Measurements from ENCODE around the gene SHROOM1.

SHROOM1 gene

DNA sequence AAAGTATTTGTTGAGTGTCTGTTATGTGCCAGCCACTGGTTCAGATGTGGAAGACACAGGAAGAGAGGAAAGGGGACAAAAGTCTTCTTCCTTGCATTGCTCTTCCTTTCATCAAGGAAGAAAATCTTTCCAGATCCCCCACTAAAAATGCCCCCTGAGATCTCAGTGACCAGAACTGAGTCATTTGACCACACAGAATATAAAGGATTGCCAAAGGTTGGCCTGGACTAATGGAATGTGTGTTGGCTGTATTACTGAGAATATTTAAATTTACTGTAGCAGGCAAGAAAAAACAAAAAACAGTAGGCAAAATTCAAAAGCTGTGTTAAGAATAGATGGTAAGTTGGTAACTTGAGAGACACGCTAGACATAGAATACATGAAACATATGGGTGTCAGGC lies 43.4 kb downstream of the SHROOM1 start:
- Histone ChIP-seq H3K36me3 (ENCODE audit: control insufficient read depth, insufficient read depth, low read length) (no peaks in the 10 kb centered on the region), H3K27ac (ENCODE audit: low read depth, low read length) (no peak overlapping the region), H3K4me1 (ENCODE audit: control insufficient read depth, insufficient read depth, low read length) (peaks cover 6% of the 10 kb centered on the region; the same call in 1 of the 2 replicates), H3K9me3 (ENCODE audit: control insufficient read depth, insufficient read depth, low read length) (no peaks in the 10 kb centered on the region), H3K9ac (ENCODE audit: low read depth, low read length) (no peak overlapping the region), H3K27me3 (ENCODE audit: control insufficient read depth, insufficient read depth, low read length) (no peaks in the 10 kb centered on the region; the same call in 1 of the 2 replicates), H3K4me3 (ENCODE audit: low read depth, low read length) (no peak overlapping the region)

DNA sequence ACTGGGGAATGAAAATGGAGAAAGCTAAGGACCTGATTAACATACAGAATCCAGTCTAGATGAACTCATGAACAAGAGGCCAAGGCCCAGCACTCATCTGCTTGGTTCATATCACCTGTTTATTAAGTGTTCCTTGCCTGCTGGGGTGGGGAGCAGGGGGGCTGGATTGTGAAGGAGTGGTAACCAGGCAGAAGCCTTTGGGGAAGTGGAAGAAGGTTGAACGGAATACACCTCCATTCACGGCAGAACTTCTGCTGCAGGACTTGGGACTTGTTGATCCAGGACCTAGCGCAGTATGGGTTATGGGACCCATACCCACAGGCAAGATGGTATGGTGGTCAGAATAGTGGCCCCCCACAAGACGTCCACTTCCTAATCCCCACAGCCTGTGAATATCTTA lies 44.6 kb downstream of the SHROOM1 start:
- peaks cover 3% of the 10 kb centered on the region; the same call in 1 of the 2 replicates for H3K27me3 ChIP-seq (ENCODE audit: control insufficient read depth, insufficient read depth, low read length)
- H3K9ac ChIP-seq (ENCODE audit: low read depth, low read length) = no peak overlapping the region
- H3K27ac ChIP-seq (ENCODE audit: low read depth, low read length) = no peak overlapping the region
- peaks cover 6% of the 10 kb centered on the region; the same call in 1 of the 2 replicates for H3K4me1 ChIP-seq (ENCODE audit: control insufficient read depth, insufficient read depth, low read length)
- H3K4me3 ChIP-seq (ENCODE audit: low read depth, low read length) = no peak overlapping the region
- H3K9me3 ChIP-seq (ENCODE audit: control insufficient read depth, insufficient read depth, low read length) = no peaks in the 10 kb centered on the region
- no peaks in the 10 kb centered on the region for H3K36me3 ChIP-seq (ENCODE audit: control insufficient read depth, insufficient read depth, low read length)

DNA sequence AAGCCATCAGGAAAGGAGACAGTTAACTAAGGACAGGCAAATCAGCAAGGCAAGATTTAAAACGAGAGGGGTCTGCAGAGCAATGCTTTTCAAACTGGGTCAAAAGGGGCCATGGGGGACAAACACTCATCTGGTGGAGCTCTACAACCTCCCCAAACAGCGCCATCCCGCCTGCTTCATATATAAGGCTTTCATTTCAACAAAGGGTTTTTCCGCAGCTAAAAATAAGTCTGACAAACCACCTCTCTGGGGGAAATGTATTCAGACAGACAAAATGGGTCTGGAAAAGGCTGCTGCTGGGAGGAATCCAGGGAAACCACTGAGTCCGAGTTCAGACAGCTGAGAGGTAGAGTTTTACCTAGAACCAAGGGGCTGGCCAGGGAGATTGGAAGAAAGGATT lies 45.1 kb downstream of the SHROOM1 start:
- Histone ChIP-seq H3K4me3 (ENCODE audit: low read depth, low read length) (no peak overlapping the region), H3K36me3 (ENCODE audit: control insufficient read depth, insufficient read depth, low read length) (no peaks in the 10 kb centered on the region), H3K27me3 (ENCODE audit: control insufficient read depth, insufficient read depth, low read length) (peaks cover 5% of the 10 kb centered on the region; the same call in 1 of the 2 replicates), H3K4me1 (ENCODE audit: control insufficient read depth, insufficient read depth, low read length) (peaks cover 6% of the 10 kb centered on the region; the same call in 1 of the 2 replicates), H3K9me3 (ENCODE audit: control insufficient read depth, insufficient read depth, low read length) (no peaks in the 10 kb centered on the region), H3K27ac (ENCODE audit: low read depth, low read length) (no peak overlapping the region), H3K9ac (ENCODE audit: low read depth, low read length) (no peak overlapping the region)

DNA sequence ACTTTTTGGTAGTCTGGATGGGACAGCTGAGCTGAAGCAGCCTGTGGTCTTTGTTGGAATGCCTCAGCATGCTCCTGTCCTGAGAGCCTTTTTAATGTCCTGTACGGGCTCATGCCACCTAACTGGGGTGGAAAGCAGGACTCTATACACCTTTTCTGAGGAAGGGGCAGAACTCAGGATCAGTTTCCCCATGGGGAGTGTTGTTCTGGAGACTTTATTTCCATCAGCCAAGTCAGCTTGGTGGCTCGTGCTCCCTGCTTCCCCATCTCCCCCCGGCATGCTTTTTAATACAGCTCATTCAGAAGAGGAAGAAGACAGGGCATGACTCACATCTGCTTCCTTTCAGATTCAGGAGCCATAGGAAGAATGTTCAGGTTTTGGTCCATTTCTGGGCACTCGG lies 48.3 kb downstream of the SHROOM1 start:
- Histone ChIP-seq H3K9me3 (ENCODE audit: control insufficient read depth, insufficient read depth, low read length) (no peaks in the 10 kb centered on the region), H3K4me3 (ENCODE audit: low read depth, low read length) (no peak overlapping the region), H3K27ac (ENCODE audit: low read depth, low read length) (no peak overlapping the region), H3K27me3 (ENCODE audit: control insufficient read depth, insufficient read depth, low read length) (peaks cover 34% of the 10 kb centered on the region), H3K36me3 (ENCODE audit: control insufficient read depth, insufficient read depth, low read length) (no peaks in the 10 kb centered on the region), H3K9ac (ENCODE audit: low read depth, low read length) (no peak overlapping the region), H3K4me1 (ENCODE audit: control insufficient read depth, insufficient read depth, low read length) (peaks cover 7% of the 10 kb centered on the region; the same call in 1 of the 2 replicates)

DNA sequence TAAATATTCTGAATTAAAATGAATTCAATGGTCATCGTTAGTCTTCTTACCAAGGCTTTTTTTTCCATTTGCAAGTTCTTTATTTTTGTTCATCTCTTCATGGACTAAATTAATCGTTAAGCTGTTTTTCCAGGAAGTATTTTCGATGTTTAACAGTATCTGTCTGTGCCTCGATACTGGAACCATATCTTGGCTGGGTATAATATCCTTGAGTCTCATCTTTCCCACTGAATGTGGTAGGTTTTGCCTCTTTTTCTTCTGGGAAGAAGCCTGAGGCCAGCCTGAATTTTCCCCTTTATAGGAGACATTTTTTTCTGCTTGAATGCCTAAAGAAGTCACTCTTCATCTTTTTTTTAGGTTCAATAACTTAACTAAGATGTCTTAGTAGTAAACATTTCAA lies 49.4 kb downstream of the SHROOM1 start:
- no peak overlapping the region for H3K9ac ChIP-seq (ENCODE audit: low read depth, low read length)
- no peak overlapping the region for H3K4me3 ChIP-seq (ENCODE audit: low read depth, low read length)
- no peaks in the 10 kb centered on the region for H3K36me3 ChIP-seq (ENCODE audit: control insufficient read depth, insufficient read depth, low read length)
- no peak overlapping the region for H3K27ac ChIP-seq (ENCODE audit: low read depth, low read length)
- H3K4me1 ChIP-seq (ENCODE audit: control insufficient read depth, insufficient read depth, low read length) = peaks cover 10% of the 10 kb centered on the region; the same call in 1 of the 2 replicates
- peaks cover 42% of the 10 kb centered on the region for H3K27me3 ChIP-seq (ENCODE audit: control insufficient read depth, insufficient read depth, low read length)
- H3K9me3 ChIP-seq (ENCODE audit: control insufficient read depth, insufficient read depth, low read length) = no peaks in the 10 kb centered on the region

DNA sequence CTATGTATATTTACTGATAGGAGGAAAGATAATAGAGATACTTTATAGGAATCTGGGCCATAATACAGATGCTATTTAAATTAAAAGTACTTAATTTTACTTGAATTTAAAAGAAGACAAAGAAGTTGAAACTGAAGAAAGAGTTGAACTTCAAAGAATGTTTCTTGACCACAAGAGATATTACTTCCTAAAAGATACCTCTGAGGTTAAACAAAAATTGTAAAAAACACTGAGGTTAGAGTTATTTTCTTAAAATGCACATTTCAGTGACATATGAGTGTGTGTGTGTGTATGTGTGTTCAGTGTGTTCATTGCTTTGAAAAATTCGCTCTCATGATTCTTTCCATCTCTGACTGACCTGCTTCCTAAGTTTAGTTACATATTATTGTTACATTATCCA lies 49.9 kb downstream of the SHROOM1 start:
- Histone ChIP-seq H3K9me3 (ENCODE audit: control insufficient read depth, insufficient read depth, low read length) (no peaks in the 10 kb centered on the region), H3K4me3 (ENCODE audit: low read depth, low read length) (no peak overlapping the region), H3K4me1 (ENCODE audit: control insufficient read depth, insufficient read depth, low read length) (peaks cover 13% of the 10 kb centered on the region; the same call in 1 of the 2 replicates), H3K27me3 (ENCODE audit: control insufficient read depth, insufficient read depth, low read length) (peaks cover 47% of the 10 kb centered on the region), H3K27ac (ENCODE audit: low read depth, low read length) (no peak overlapping the region), H3K36me3 (ENCODE audit: control insufficient read depth, insufficient read depth, low read length) (no peaks in the 10 kb centered on the region), H3K9ac (ENCODE audit: low read depth, low read length) (no peak overlapping the region)

DNA sequence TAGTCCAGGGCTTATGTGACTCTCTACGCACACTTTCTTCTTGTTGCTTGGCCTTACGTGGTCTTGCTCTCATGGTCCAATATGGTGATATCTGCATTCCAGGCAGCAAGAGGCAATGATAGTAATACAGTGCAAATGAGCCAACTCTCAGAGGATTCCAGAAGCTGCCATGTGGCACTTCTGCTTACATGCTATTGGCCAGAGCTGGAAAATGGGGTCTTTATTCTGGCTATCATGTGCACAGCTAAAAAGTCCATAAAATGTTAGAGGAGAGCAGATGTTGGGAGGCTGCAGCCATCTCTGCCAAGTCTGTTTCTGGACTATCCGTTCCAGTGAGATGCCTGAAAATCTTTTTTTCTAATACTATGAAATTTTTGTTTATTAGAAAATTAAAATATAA lies 50.5 kb downstream of the SHROOM1 start:
- Histone ChIP-seq H3K36me3 (ENCODE audit: control insufficient read depth, insufficient read depth, low read length) (no peaks in the 10 kb centered on the region), H3K9ac (ENCODE audit: low read depth, low read length) (no peak overlapping the region), H3K4me3 (ENCODE audit: low read depth, low read length) (no peak overlapping the region), H3K4me1 (ENCODE audit: control insufficient read depth, insufficient read depth, low read length) (peaks cover 13% of the 10 kb centered on the region; the same call in 1 of the 2 replicates), H3K27ac (ENCODE audit: low read depth, low read length) (no peak overlapping the region), H3K27me3 (ENCODE audit: control insufficient read depth, insufficient read depth, low read length) (peaks cover 53% of the 10 kb centered on the region), H3K9me3 (ENCODE audit: control insufficient read depth, insufficient read depth, low read length) (no peaks in the 10 kb centered on the region)

DNA sequence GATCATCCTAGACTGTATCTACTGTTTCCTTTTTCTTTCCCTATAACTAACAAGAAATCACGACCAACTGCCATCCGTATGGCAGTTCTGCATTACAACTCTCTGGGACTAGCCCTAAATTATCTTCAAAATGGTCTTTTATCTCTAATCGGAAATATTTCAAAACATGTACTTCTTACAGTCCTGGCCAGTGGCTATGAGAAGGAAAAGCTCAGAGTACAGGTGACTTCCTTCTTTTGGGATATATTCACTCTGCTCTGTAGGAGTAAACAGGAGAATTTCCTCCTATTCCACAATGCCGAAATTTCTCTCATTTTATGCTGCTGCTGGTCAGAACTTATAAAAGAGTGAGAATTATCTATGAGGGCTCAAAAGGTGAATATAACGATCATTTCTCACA lies 51.6 kb downstream of the SHROOM1 start:
- H3K36me3 ChIP-seq (ENCODE audit: control insufficient read depth, insufficient read depth, low read length) = no peaks in the 10 kb centered on the region
- peaks cover 54% of the 10 kb centered on the region for H3K27me3 ChIP-seq (ENCODE audit: control insufficient read depth, insufficient read depth, low read length)
- peaks cover 13% of the 10 kb centered on the region; the same call in 1 of the 2 replicates for H3K4me1 ChIP-seq (ENCODE audit: control insufficient read depth, insufficient read depth, low read length)
- H3K9ac ChIP-seq (ENCODE audit: low read depth, low read length) = no peak overlapping the region
- H3K9me3 ChIP-seq (ENCODE audit: control insufficient read depth, insufficient read depth, low read length) = no peaks in the 10 kb centered on the region
- no peak overlapping the region for H3K4me3 ChIP-seq (ENCODE audit: low read depth, low read length)
- H3K27ac ChIP-seq (ENCODE audit: low read depth, low read length) = no peak overlapping the region

DNA sequence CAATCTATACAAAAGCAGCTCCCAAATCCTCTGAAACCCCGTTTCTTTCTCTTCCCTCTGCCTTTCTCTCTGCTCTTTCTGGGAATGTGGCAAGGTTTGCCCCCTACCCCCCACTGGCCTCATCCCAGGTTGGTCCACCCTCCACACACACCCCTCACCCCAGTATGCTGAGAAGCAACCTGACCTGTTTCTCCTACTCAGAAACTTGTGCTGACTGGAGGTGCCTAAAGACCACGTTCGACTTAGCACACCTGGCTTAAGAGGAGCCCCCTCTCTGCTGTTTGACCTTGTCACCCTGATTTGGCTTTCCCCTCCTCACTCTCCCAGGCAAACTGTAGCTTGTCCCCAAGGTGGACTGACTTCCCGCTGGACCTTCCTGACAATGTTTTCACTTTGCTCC lies 52.3 kb downstream of the SHROOM1 start:
- Histone ChIP-seq H3K4me1 (ENCODE audit: control insufficient read depth, insufficient read depth, low read length) (peaks cover 13% of the 10 kb centered on the region; the same call in 1 of the 2 replicates), H3K4me3 (ENCODE audit: low read depth, low read length) (peak overlapping the region; percentile 77; the same call in 1 of the 2 replicates), H3K36me3 (ENCODE audit: control insufficient read depth, insufficient read depth, low read length) (no peaks in the 10 kb centered on the region), H3K9me3 (ENCODE audit: control insufficient read depth, insufficient read depth, low read length) (no peaks in the 10 kb centered on the region), H3K27me3 (ENCODE audit: control insufficient read depth, insufficient read depth, low read length) (peaks cover 54% of the 10 kb centered on the region), H3K27ac (ENCODE audit: low read depth, low read length) (no peak overlapping the region), H3K9ac (ENCODE audit: low read depth, low read length) (no peak overlapping the region)

DNA sequence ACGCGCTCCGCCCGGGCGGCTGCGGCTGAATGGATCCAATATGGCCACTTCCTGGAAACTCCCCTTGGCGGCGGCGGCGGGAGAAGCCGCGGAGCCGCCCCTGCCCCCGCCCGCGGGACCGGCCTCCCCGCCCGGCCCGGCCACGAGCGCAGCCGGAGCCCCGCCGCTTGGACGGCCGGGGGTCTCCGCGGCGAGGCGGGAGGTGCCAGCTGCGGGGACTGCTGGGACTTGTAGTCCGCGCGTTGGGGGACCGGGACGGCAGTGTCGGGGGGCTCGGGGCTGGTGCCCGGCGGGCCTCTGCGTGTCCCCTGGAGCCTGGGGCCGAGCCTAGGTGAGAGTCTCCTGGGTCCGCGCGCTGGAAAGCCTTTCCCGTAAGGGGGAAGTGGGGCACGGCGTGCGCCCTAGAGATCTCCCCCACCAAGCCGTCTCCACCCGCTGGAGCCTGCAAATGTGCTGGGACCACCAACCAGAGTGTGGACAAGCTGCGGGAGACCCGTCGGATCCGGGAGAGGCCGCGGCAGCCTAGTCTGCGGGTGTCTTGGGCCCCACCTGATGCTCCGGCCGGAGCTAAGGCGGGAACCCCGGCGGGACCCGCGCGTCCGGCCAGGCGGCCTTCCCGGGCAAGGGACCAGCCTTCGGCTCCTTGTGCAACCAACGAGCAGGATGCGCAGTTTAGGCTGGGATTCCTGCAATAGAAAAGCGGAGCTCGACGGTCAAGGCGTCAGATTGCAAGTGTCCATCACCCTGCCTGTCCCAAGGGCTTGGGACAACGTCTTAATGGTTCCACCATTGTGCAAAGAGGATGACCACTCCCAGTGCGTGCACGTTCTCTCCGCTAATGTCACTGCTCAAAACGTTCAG lies 53.0 kb downstream of the SHROOM1 start, which contains the start of gene SEPTIN8:
Gene SEPTIN8 (minus strand): TSS at position 31 of the 861 bp plus-strand sequence. CDS start 102 bp downstream, outside the sequence.
- Histone ChIP-seq H3K9ac (ENCODE audit: low read depth, low read length) (no peak within 1 kb of the TSS), H3K27me3 (ENCODE audit: control insufficient read depth, insufficient read depth, low read length) (peaks cover 54% of the 10 kb centered on the region), H3K36me3 (ENCODE audit: control insufficient read depth, insufficient read depth, low read length) (no peaks in the 10 kb centered on the region), H3K4me1 (ENCODE audit: control insufficient read depth, insufficient read depth, low read length) (peaks cover 13% of the 10 kb centered on the region; the same call in 1 of the 2 replicates), H3K27ac (ENCODE audit: low read depth, low read length) (no peak within 1 kb of the TSS), H3K4me3 (ENCODE audit: low read depth, low read length) (peak within 1 kb of the TSS; percentile 77), H3K9me3 (ENCODE audit: control insufficient read depth, insufficient read depth, low read length) (no peaks in the 10 kb centered on the region)

DNA sequence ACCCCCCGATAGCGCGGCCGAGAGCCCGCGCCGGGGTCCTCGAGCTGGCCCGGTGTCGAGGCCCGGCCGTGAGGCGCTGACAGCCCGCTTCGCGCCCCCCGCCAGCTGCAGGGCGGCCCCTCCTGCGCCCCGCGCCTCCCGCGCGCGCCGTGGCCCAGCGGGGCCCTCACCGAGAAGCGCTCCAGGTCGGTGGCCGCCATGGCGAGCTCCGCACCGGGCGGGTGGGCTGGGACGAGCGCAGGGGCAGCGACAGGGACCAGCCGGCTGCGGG lies 53.6 kb downstream of the SHROOM1 start:
- Histone ChIP-seq H3K9ac (ENCODE audit: low read depth, low read length) (no peak overlapping the region), H3K36me3 (ENCODE audit: control insufficient read depth, insufficient read depth, low read length) (no peaks in the 10 kb centered on the region), H3K4me1 (ENCODE audit: control insufficient read depth, insufficient read depth, low read length) (peaks cover 13% of the 10 kb centered on the region; the same call in 1 of the 2 replicates), H3K27ac (ENCODE audit: low read depth, low read length) (no peak overlapping the region), H3K9me3 (ENCODE audit: control insufficient read depth, insufficient read depth, low read length) (no peaks in the 10 kb centered on the region), H3K4me3 (ENCODE audit: low read depth, low read length) (peak overlapping the region; percentile 77; the same call in 1 of the 2 replicates), H3K27me3 (ENCODE audit: control insufficient read depth, insufficient read depth, low read length) (peaks cover 54% of the 10 kb centered on the region)
